ENCODE data around the gene MDH2.
A peak's percentile ranks its signal among the peaks of the same experiment; 100 is the strongest.
"Not testable (repeated sequence)": the region's sequence is repeated elsewhere in the genome, so short reads cannot be mapped to it uniquely, and the experiment has no call there.

Gene MDH2

DNA sequence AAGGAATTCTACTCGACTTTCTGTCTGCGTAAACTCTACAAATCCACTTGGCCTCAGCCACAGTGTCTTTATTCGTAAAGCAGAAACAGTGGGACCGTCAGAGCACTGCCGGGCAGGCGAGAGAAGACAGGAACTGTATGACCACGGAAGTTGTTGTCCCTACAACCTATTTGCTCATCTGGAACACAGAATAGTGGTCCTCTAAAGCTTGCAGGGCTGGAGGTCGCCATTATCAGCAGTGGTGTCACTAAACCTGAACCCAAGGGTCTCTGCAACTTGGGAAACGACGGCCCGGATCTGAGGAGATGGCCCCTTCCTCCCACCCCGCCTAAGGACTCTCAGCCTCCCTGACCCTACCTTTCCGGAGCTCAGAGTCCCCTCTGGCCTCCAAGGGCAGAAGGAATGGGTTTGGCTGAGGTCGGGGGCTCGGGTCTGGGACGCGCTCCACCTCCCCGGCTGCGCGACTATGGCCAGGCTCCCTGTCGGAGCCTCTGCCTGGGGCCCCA lies 548 bp upstream of the MDH2 start:
- peak in 1 of 56 donors; percentile 32 for DNase-seq

DNA sequence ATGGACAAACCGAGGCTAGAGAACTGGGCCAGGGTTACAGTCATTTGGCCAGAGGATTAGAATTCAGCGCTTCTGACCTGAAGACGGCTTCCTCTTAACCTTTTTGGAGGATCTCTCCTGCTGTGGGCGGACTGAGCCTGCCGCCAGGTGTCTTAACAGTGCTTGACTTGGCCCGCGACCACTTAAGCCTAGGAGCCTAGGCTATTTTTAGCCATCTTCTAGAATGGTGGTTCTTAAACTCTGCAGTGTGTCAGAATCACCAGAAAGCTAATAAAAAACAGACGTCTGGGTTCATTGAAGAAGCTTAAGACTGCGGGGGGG lies 722 bp downstream of the MDH2 start:
- peak in 3 of 56 donors; percentile 4 to 26 (median 5) for DNase-seq

DNA sequence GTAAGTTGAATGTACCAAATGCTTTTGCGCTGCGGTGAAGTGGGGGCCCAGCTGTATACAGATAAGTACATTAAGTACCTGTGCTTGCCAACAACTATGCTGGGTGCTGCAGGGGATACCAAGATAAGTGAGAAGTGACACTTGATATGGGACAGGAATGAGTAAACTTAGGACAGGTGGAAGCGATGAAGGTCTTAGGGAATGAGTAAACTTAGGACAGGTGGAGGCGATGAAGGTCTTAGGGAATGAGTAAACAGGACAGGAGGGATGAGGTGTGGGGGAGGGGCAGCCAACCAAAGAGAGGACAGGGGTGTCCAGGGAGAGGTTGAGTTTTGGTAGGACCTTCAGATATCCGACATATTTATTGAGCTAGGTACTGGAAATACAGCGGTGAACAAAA lies 1.4 kb downstream of the MDH2 start:
- no peak for DNase-seq

DNA sequence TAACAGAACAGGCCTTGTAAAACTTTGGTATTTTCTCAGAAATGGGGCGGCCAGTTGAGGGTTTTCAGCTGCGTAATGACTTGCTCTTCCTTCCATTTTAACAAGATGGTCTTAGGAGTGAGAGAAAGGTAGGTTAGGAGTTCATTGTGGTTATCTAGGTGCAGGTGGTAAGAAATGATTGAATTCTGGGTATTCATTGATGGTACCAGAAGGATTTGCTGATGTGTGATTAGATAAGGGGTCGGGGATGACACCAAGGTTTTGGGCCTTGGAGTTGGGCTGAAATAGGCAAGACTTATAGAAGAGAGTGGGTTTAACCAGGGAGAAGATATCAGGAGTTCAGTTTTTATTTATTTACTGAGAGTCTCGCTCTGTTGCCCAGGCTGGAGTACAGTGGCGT lies 2.6 kb downstream of the MDH2 start:
- no peak for DNase-seq

DNA sequence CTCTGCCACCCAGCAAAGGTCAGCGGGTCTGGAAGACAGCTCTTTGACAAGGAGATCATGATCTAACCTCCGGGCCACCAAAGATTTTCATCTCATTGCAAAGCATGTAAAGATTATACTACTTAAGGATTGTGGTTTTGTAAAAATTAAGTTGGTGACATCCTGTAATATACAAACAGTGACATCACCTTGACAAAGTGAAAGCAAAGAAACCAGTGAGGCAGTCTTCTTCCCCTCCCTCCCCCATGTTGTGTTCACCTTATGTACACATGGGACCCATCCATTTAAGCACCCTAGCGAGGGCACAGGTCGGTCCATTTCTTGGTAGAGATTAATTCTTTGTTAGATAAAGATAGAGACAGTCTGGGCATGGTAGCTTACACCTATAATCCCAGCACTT lies 3.9 kb downstream of the MDH2 start:
- DNase-seq = no peak

DNA sequence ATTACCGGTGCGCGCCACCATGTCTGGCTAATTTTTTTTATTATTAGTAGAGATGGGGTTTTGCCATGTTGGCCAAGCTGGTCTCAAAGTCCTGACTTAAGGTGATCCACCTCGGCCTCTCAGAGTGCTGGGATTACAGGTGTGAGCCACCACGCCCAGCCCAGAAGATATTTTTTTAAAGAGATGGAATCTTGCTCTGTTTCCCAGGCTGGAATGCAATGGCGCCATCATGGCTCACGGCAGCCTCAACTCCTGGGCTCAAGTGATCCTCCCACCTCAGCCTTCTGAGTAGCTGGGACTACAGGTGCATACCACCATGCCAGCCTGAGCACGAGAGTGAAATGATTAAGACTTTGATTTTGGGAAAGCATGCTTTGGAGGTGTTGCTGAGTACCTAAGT lies 4.8 kb downstream of the MDH2 start:
- not testable (repeated sequence) for DNase-seq

DNA sequence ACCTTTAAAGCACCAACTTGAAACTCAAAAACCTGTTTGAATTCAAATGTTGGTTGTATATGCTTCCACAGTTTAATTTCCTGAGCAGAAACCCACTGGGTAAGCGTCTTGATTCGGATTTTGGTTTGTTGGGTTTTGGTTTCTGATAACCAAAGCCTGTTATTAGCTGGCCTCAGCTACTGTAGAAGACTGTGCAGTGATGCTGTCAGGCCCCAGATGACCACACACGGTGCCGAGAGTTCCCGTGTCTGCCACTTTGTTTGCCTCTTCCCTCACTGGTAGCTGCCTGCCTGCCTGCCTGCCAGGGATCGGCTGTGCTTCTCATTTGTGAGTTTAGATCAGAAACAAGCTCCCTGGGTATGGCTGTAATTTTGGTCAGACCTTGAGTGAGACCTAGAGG lies 5.6 kb downstream of the MDH2 start:
- DNase-seq = no peak

DNA sequence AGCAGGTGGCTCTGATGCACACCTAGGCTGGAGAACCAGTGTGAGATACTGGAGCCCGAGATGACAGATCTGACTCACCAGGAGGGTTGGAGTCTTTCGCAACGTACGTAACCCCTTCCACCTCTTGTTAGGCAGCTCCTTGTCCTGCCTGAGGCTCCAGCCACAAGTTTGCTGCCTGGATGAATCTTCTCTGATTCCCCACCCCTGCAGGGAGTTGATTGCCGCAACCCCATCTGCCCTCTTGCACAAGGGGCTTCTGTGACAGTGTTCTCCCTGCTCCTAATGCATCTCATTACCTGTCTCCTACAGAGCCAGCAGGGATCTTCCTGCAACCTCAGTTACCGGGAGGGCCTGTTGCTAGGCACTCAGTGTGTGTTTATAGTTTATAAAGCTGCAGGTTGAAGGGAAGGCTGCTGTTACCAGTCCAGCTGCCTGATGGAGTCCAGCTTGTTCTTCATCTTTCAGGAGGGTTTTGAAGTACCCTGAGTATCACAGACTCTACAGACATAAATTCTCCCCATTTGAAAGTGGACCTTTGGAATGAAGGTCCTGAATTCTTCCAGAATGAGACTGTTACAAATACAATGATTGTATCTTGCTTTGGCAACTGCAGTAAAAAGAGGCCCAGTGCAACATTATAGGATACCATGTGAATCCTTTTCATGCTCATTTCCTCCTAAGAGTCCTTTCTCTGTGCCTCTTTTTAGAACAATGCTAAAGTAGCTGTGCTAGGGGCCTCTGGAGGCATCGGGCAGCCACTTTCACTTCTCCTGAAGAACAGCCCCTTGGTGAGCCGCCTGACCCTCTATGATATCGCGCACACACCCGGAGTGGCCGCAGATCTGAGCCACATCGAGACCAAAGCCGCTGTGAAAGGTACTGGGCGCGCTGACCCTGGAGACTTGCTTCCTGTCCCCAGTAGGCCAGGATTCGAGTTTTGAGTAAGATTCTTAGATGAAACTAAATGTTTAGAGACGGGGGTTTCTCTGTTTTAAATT lies 6.5 kb downstream of the MDH2 start:
- DNase-seq = peak in 7 of 56 donors; percentile 0 to 20 (median 11)

DNA sequence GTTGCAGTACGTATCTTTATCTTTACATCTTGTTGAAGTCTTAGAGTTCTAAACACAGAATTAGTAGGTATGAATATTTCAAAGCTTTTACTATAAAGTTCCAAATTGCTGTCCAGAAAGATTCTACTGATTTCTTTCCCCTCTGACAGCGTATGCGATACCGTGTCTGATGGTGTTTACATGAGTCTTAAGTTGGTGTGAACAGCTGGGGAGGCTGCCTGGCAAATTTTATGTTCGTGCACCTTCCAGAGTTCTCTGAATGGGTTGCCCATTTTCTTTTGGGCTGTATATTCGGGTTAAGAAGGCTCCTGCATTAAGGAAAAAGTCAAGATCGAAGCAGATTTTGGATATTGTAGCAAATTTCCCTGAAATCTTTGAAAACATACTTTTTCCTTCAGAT lies 8.3 kb downstream of the MDH2 start:
- no peak for DNase-seq

DNA sequence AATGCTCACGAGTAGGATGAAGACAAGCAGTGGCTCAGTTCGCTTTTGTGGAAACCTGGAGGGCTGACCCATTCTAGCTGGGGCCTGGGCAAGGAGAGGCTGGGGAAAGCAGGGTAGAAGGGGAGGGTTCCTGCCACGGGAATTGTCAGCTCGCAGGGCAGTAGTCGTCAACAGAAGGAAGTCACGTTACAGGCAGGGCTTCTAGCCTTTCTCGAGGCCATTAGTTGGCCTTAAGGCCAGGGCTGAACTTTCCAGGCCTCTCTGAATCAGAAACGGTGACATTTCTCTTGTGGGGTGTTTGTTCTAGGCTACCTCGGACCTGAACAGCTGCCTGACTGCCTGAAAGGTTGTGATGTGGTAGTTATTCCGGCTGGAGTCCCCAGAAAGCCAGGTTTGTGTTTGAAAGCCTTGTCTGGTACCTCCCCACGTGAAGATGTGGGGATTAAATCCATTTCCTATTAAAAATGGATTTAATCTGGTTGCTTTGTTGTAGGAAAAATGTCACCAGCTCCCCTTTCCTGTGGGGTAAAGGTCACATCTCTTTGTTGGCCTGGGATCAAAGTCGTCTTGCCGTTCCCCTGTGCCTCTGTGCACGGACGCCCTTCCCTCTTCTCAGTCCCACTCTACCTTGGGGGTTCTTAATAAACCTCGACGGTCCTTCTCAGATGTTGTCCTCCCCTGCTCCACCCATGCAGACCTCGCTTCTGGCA lies 9.4 kb downstream of the MDH2 start:
- no peak for DNase-seq

DNA sequence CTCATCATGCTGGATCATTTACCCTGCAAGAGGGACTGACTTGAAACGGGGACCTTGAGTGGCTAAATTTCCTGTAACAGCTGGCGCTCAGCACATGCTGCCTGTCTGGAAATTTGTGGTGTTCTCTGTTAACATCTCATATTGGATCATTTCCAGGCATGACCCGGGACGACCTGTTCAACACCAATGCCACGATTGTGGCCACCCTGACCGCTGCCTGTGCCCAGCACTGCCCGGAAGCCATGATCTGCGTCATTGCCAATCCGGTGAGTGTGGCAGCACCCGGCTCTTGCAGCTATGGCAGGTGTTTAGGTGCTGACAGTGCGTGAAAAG lies 9.9 kb downstream of the MDH2 start:
- DNase-seq = no peak

DNA sequence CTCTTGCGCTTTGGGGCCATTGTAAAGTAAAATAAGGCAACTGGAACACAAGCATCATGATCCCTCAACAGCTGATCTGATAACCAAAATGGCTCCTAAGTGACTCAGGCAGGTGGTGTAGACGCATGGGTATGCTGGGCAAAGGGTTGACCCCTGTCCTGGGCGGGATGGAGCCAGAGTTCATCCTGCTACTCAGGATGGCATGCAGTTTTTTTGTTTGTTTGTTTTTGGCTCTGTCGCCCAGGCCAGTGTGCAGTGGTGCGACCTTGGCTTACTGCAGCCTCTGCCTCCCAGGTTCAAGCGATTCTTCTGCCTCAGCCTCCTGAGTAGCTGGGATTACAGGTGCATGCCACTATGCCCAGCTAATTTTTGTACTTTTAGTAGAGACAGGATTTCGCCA lies 10.8 kb downstream of the MDH2 start:
- not testable (repeated sequence) for DNase-seq

DNA sequence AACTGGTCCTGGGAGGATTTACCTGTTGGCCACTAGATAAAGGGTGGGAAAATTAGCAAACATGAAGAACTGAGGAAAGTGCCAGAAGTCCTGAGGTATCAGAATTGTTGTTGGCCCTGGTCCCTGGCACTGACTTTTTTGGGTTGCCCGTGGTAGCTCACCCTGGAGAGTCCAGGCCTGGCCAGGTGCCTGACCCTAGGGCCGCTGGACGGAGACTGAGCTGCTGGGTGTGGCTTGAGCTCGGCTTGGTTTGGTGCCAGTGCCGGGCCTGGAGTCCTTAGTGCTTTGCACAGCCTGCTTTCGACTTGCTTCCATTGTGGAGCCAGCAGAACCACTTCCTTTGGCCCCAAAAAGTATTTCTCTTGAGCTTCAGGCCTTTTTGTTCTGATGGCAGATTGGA lies 12.9 kb downstream of the MDH2 start:
- DNase-seq = peak in 1 of 56 donors; percentile 5

DNA sequence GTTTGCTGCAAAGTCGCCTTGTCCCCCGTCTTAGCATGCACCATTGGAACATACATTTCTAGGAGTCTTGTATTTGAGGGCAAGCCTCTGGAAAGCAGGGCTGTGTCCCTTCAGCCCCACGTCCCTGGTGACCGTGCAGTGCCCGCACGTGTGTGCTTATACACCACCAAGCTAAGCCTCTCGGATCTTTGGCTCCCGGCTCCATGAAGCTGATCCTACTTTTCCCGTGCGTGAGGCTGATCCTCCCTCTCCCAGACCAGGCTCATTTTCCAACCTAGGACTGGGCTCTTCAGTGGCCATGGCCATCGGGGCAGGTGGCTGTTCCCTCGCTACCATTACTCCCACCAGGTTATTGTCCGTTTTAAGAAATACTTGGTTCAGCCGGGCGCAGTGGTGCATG lies 14.3 kb downstream of the MDH2 start:
- DNase-seq = no peak

DNA sequence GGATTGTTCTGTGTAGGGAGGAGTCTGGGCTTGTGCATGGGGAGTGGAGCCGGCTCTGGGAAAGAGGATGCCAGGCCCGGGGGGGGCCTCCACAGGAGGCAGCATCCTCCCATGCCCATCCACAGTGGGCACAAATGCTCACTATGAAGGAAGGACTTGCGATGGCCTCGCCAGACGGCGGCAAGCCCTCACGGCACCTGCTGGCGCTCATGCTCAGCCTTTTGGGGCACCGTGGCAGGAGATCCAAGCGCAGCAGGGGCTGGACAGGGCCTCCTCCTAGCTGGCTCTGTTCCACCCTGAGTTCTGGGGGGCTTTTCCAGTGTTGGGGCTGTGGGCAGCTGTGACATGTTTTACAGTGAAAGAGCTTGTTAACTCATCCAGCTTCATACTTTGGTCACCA lies 15.2 kb downstream of the MDH2 start:
- DNase-seq = no peak

DNA sequence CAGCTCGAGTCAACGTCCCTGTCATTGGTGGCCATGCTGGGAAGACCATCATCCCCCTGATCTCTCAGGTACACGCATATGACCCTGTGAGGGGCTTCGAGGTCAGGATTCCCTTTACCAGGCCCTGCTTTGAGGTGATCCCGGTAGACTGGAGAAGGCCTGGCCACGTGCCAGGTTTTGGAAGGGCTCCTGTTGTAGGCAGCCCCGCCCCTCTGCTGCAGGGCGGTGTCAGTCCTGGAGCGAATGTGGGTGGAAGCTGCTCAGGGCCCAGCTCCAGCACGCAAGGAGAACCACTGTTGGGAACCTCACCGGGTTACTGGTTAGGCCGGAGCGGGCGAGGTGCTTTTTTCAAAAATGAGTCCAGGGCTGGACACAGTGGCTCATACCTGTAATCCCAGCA lies 15.6 kb downstream of the MDH2 start:
- DNase-seq = peak in 4 of 56 donors; percentile 4 to 24 (median 12)

DNA sequence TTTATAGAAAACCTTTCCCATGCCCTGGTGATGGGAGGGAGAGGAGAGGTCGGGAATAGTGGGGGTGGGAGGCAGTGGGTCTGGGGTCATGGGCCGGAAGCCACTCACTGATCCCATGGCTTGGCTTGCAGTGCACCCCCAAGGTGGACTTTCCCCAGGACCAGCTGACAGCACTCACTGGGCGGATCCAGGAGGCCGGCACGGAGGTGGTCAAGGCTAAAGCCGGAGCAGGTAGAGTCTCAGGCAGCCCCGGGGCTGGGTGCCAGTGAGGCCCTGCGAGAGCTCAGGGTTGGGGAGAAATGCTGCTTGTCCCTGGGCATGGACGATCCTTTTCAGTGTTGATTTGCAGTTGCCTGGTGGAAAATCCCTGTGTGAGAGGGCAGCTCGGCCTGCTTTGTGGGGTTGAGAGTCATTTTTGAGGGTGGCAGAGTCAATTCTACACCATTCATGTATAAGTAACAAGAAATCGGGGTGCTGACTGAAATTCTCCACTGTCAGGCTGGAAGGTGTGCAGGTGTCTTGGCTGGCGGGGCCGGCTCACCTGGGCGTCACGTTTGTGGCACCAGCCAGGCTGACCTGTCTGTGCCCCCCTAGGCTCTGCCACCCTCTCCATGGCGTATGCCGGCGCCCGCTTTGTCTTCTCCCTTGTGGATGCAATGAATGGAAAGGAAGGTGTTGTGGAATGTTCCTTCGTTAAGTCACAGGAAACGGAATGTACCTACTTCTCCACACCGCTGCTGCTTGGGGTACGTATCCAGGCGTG lies 16.5 kb downstream of the MDH2 start:
- no peak for DNase-seq

DNA sequence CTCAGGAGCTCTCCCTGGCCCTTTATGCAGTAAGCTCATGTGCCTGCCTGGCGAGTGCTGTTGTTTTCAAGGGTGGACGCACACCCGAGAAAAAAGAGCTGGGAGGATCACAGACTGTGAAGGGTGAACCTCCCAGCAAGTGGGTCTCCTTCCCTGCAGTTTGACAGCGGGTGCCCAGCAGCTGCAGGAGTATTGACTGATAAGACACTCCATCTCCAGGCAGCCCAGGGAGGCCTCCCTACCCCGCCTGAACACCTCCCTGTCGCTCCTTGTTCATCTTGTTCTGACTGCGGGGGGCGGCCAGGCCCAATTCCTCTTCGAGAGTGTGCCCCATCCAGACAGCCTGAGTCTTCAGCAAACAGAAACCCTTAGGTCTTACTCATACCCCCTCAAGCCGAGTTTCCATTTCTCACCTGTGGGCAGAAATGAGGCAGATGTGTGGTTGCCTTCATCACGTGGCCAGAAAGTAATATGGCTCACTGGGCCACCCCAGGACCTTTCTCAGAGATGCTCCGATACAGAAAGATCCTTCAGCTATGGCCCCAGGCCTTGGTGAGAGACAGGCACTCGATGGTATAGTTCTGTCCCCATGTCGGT lies 17.2 kb downstream of the MDH2 start:
- DNase-seq = no peak

DNA sequence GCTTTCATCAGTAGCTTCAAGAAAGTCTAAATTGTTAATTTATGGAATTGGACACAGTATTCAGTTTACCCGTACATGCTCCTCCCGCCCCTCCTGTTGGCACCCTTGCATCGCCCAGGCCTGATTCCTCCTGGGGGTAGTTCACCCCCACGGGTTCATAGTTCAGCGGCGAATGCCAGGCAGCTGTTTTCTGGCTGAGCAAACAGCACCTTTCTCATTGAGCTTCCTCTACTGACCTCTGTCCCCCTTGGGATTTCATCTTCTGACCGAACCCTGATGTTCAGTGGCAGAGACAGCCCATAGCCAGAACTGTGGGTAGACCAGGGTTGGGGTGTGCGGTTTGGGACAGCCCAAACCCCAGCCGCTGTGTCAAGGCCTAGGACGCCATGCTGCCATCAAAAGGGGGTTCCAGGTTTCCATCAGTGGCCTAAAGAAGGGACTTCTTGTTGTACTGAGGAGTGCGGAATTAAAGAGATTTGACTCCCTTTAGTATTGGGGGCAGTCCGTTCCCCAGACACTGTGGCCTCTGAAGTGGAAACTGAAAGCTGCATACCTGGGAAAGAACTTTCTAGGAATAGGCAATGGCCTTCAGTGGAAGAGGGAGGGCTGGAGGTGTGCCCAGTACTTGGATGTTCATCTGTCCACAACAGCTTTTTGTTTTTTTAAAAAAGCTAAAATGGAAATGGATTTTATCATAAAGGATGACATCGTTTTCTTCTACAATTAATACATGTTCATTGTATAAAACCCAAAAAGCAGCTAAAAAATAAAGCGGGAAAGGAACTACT lies 19.0 kb downstream of the MDH2 start:
- no peak for DNase-seq

DNA sequence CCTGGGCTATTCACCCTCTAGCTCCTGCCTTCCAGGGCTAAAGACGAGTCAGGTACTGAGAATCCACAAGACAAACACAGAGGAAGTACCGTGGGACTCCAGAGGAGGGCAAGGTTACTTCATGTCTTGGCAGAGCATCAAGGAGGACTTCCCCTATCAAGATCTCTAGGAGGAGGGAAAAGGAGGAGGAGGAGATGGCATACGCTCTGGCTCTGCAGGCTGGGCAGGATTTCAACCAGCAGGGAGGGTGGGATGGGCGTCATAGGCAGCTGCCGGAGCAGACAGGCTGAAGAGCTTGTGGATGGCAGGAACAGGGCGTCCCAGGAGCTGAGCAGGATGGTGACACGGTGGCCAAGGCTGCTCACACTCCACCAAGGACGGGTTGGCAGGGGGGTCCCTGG lies 21.3 kb downstream of the MDH2 start:
- peak in 22 of 56 donors; percentile 1 to 35 (median 14) for DNase-seq

All from nucleus accumbens (tissue), 56 donors.